HG02970 (cell line): ENCODE results near the gene ZNF451.
"Not testable (repeated sequence)": the region's sequence is repeated elsewhere in the genome, so short reads cannot be mapped to it uniquely, and the experiment has no call there.

Source experiments
- ATAC-seq: cut with Tn5 transposase; IDR thresholded peaks from one replicate; pipeline ENCODE4 v1.9.1; 2021; ENCODE audit warnings: mild to moderate bottlenecking, moderate library complexity, moderate number of reproducible peaks; ENCODE audit not compliant: unreplicated experiment, low FRiP score

The ZNF451 gene

DNA sequence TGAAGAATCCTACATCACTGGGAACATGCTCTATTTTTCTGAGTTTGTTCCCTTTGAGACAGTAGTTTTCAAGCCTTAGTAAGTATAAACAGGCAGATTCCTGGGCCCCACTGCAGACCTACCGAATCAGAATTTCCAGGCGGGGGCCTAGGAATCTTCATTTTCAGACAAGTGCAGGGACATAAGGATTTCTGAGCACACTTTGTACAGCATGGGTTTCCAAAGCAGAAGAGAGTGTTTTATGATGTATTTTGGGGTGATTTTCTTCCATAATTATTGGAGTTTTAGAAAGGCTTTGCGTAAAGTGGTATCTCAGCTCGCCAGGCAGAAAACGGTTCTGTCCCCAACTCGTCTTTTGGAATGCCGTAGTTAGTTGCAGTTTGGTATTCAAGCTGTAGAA is 1.4 kb downstream of the ZNF451 start:
- not testable (repeated sequence) for ATAC-seq

DNA sequence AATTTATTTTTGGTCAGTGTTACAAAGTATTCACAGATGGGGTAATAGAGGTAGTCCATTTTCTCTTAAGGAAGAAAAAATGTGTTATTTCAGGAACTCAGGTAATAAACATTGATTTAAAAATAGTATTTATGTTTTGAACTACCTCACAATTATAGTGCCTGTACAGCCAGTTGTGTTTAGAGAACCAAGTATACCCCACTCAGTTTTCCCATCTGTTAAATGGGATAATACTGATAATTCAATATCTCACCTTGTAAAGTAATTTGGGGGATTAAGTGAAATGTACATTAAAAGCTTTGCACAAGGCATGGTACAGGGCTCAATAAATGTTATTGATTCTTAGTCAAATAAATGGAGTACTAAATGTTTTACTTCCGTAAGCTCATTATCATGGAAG is 4.7 kb downstream of the ZNF451 start:
- no peak for ATAC-seq

DNA sequence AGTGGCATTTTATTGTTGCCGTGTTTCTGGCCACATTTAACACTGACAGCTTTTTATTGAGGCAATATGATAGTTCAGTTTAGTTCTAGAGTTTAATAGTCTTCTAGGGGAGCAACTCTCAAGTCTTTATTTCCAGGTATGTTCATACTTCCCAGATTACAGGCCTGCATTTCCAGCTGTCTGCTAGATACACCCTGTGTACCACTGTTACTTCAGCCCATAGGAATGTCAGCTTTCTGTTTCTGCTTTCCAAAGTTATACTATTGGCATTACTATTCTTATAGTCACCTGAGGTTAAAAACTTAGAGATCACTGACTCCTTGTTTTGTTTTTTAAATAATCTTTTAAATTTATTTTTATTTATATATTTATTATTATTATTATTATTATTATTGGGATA is 7.6 kb downstream of the ZNF451 start:
- ATAC-seq, result no peak

DNA sequence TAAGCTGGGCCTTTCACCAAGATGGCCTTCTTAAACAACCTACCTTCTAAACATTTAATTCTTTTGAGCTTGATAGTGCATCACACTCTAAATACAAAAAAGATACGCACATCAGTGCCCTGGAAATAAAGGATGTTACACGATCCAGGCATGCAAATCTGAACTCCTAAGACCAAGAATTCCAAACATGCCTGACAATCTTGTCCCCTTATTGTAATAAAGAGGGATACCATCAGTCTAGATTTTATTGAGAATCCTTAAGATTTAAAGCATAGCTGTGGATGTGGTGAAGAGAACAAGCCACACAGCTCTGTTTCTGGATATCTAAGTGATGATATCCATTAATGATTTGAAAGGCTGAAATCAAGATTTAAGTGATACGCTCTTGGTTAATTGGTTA is 13.0 kb downstream of the ZNF451 start:
- no peak for ATAC-seq

GRCh38 chr6:57104336-57104735 is 14.3 kb downstream of the ZNF451 start:
- no peak for ATAC-seq

DNA sequence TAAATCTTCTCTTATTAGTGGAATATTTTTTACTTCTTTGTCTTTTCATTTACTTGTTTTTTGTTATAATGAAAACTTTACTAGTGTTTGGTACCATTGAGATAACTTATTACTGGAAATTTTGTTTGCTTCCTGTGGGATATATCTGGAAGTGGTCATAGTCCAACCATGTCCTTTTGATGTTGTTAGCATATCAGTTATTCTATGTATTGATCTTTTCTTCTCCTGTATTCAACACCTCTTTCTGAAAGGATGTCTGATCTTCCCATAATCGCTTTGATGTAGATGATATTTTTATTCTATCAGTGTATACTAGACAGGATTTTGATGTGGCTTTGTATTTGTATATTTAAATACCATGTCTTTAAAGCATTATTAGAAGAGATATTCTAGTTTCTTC is 17.0 kb downstream of the ZNF451 start:
- no peak for ATAC-seq

DNA sequence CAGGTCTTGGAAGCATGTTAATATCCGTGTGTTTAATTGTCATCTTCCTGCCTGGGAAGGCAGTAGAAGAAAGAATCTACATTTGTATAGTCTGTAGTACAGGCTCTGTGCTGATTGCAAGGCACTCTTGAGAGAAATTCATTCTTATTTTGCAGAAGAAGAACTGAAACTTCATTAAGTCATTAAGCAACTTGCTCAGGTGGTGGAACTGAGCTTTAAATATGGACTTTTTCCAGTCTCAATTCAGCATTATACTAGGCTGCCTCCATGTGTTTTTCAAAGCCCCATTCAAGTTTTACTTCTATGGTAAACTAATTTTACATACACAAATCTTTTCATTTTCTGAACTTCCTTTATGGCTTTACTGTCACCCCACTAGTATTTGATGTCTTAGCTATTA is 18.7 kb downstream of the ZNF451 start:
- peak; percentile 60 for ATAC-seq

- no peak for ATAC-seq
Measured at GRCh38 chr6:57109880-57110279, 19.9 kb downstream of the ZNF451 start.

- ATAC-seq, result no peak
Measured at GRCh38 chr6:57113105-57113504, 23.1 kb downstream of the ZNF451 start.

- ATAC-seq, result no peak
Measured at GRCh38 chr6:57116776-57117175, 26.8 kb downstream of the ZNF451 start.

- no peak for ATAC-seq
Measured at GRCh38 chr6:57117796-57118195, 27.8 kb downstream of the ZNF451 start.

DNA sequence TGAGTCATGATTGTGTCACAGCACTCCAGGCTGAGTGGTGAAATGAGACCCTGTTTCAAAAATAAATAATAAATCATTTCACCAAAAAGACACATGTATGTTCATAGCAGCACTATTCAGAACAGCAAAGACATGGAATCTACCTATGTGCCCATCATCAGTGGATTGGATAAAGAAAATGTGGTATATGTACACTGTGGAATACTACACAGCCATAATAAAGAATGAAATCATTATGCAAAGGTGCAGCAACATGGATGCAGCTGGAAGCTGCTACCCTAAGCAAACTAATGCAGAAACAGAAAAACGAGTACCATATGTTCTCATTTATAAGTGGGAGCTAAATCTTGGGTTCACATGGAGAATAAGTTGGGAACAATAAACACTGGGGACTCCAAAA is 33.1 kb downstream of the ZNF451 start:
- ATAC-seq, result no peak

GRCh38 chr6:57127763-57128162 is 37.8 kb downstream of the ZNF451 start:
- no peak for ATAC-seq

DNA sequence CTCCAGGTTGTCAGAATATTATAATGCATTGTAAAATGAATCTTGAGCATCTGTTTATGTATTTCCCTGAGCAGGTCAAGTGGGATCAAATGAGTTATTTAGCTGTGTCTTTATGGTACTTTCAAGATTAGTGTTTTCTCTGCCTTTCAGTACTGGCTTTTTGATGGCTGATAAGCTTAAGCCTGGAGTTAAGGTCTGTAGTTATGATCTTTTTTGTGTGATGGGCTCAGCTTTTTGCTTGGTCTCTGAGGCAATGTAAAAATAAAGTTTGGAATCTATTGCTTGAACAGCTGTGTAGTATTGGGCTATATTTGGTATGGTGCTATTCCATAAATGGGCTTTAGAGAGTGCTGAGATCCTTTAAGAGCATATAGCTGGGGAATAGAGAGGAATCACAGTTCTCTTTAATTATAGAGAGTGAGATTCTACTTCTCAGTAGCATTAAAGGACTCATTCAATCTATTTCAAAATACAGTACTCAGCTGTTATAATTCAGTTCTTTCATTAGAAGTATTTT is 40.7 kb downstream of the ZNF451 start:
- ATAC-seq, result no peak

DNA sequence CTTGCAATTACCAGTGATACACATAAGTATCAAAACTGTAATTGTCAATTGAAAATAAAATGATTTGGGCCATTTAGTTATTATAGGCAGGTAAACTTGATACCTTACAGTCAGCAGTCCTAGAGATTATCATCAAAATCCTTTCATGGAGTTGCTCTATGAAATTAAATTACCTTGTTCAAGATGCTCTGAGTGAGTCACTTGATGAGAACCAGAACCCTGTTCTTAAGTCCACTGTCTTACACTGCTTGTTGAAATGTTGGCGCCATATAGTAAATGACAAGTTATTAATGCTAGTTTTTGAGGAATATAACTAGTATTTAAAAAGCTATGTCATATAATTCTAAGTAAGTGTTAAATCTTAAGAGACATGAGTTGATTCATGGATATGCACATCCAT is 45.0 kb downstream of the ZNF451 start:
- no peak for ATAC-seq

DNA sequence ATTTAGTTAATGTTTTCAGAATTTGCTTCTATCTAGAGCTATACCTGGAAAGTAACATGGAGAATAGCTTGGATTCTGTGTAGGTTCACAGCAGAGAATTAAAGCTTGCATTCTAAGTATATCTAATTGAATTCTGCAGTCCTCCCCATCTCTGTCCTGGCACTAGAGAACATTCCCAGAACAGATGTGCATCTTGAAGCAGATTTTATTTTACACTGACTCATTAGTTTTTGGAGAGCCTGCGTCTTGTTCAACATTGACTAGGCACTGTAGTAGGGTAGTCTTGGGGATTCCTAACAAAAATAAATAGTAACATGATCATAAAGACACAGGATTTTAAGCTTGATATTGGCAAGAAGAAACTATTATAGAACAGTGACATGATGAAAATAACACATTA is 45.9 kb downstream of the ZNF451 start:
- no peak for ATAC-seq

DNA sequence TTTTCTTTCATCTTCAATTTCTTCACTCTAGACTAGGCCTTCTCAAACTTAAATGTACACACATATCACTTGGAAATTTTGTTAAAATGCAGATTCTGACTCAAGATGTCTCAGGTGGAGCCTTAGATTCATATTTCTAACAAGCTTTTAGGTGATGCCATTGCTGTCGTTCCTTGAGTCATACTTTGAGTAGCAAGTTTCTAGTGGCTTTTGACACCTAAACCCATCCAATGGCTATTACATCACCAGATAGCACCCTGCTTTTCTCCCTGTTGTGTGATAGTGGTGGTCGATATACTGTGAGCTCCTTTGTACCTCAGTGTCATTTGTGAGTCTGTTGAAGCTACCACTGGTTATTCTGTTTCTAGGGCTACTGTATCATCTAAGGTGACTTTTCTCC is 47.4 kb downstream of the ZNF451 start:
- ATAC-seq, result no peak

DNA sequence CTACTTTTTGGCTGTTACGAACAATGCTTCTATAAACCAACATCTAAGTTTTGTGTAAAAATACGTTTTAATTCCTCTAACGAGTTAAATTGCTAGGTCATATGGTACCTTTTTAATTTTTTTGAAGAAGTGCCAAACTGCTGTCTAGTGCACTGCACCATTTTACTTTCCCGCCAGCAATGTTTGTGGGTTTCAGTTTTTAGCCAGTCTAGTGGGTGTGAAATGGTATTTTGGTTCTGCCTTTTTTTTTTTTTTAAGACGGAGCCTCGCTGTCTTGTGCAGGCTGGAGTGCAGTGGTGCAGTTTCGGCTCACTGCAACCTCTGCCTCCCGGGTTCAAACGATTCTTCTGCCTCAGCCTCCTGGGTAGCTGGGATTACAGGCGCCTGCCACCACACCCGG is 48.0 kb downstream of the ZNF451 start:
- ATAC-seq, result no peak

DNA sequence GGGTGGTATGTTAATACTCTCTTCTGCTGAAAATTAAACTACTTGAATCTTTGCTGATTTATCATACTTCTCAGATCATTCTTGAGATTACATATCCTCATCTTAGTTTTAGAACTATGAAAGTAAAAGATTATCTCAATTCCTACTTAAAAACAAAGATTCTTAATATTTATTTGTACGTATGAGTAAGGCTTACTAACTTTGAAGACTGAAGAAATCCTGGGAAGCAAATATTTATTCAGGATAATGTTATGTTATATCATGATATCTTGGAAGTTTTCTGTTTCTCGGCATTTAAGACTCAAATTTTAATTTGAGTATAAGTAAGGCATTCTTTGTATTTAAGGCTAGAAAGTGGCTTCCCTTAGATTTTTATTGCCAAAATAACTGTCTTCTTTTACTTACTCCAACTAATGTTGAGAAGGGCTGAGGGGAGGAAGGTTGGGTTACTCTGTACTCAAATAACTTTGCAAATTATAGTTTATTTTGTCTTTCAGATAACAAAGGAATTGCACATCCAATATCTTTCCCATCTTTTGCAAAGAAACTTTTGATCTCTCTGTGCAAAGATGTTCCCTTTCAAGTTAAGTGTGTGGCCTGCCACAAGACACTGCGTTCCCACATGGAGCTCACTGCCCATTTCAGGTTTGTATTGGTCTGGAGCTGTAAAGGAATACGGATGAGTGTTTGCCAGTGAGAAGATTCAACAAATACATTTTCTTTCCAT is 51.6 kb downstream of the ZNF451 start:
- no peak for ATAC-seq

DNA sequence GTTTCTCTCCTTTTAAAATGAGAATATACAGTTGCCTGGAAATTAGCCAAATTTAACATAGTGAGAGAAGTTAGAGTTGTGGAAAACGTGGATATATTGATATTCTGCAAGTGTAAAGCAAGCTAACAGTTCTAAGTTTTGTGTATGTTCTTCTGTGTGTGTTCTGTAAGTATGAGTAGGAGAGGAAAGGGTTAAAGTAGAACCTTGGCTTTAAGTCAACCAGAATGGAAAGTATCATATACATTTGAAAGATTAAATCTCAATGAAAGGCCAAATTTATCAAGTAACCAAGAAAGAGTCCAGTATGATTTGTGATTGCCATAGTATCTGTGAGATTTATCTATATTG is 52.2 kb downstream of the ZNF451 start:
- no peak for ATAC-seq

DNA sequence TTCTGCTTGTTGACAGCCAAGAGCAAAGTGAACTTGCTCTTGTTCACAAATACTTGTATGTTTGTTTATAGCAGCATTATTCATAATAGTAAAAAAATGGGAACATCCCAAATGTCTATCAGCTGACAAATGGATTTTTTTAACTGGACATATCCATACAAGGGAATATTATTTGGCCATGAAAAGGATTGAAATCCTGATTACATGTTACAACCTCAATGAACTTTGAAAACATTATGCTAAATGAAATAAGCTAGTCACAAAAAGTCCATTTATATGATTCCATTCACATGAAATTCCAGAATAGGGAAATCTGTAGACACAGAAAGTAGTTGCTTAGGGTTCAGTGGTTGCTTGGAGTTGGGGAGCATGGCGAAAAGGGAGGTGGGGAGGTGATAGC is 53.7 kb downstream of the ZNF451 start:
- ATAC-seq, result no peak

- no peak for ATAC-seq
Measured at GRCh38 chr6:57147401-57147800, 57.4 kb downstream of the ZNF451 start.
